GM23248 (cell line): ENCODE data around the gene WNT5B.

ENCODE experiments used
- EZH2 ChIP-seq: fragments of 200-600 bp; sonication (generic); IDR thresholded peaks from 2 replicates; pipeline ENCODE4 v1.6.1; 2018; ENCODE audit warnings: antibody characterized with exemption, mild to moderate bottlenecking; ENCODE audit not compliant: insufficient read depth, poor library complexity, severe bottlenecking
- EZH2phosphoT487 ChIP-seq: fragments of 200-600 bp; sonication (generic); IDR thresholded peaks from 2 replicates; pipeline ENCODE4 v1.6.1; 2018; ENCODE audit warnings: antibody characterized with exemption, moderate library complexity, mild to moderate bottlenecking, low read depth; ENCODE audit not compliant: insufficient read depth

GRCh38 chr12:1591543-1591942 is 37.5 kb upstream of the WNT5B start:
- TF ChIP-seq EZH2: no peak
- TF ChIP-seq EZH2phosphoT487: no peak
